Psoas muscle (tissue), 8 donors: ENCODE data around the gene ERC2. TPM values are rescaled to one million over a fixed set of nuclear protein-coding genes. Genes with fewer than 3 reads are reported as not detected.

ENCODE experiments used
- ATAC-seq, 4 donors: fragments of 200-7000 bp; cut with Tn5 transposase; one replicate each; pipeline ENCODE4 v1.9.1; 2020; ENCODE audit warnings: moderate library complexity in 3 of 4, mild to moderate bottlenecking in 2 of 4
- DNase-seq, 2 donors: peaks; one replicate each; pipeline ENCODE4 v3.0.0-alpha.2; 2020
- H3K27ac ChIP-seq: fragments of 200-600 bp; one replicate; pipeline ENCODE4 v1.8.0; 2022
- H3K27me3 ChIP-seq, 3 donors: fragments of 200-600 bp in 1 of 3; one replicate each; pipeline versions ENCODE4 v1.6.1 to v1.8.0; 2013 to 2022; ENCODE audit warnings: low read length in 2 of 3, mild to moderate bottlenecking in 2 of 3, moderate library complexity in 1 of 3; ENCODE audit not compliant: insufficient read depth in 3 of 3
- H3K36me3 ChIP-seq, 2 donors: fragments of 200-600 bp in 1 of 2; one replicate each; pipeline versions ENCODE4 v1.6.1 to v1.8.0; 2013 to 2022; ENCODE audit warnings: low read depth in 1 of 2, mild to moderate bottlenecking in 1 of 2, moderate library complexity in 1 of 2; ENCODE audit not compliant: insufficient read depth in 1 of 2
- H3K4me1 ChIP-seq: fragments of 200-600 bp; one replicate; pipeline ENCODE4 v1.8.0; 2022
- H3K4me3 ChIP-seq: fragments of 200-600 bp; one replicate; pipeline ENCODE4 v1.8.0; 2022; ENCODE audit warnings: mild to moderate bottlenecking
- H3K9me3 ChIP-seq: fragments of 200-600 bp; one replicate; pipeline ENCODE4 v1.8.0; 2022
- CTCF ChIP-seq: fragments of 200-600 bp; IDR thresholded peaks from one replicate; pipeline ENCODE4 v1.8.0; 2022; ENCODE audit warnings: antibody characterized with exemption
- WGBS, 3 donors: extraction: QIAGEN DNeasy Blood & Tissue Kit; methylation state at CpG; one replicate each; pipeline versions ENCODE4 v1.1.6 to v1.1.7; 2013; 5-methylcytosine and 5-hydroxymethylcytosine counted together
- intact Hi-C, 2 donors: fragments of 100-400 bp; cut with DNase I; formaldehyde crosslinking; loops; one replicate each; pipeline versions ENCODE4 v1.11.0 to v1.14.2; 2022
- polyA plus RNA-seq, 3 donors: library from polyadenylated mRNA; stranded (reverse); fragments of 200-250 nt; gene quantifications; one replicate each; pipeline ENCODE4 v1.2.3, GENCODE V29; 2013
- total RNA-seq, 4 donors: library from RNA; stranded (reverse); fragmentation: NEBNext Ultra II Directional in 2 of 4; extraction: Animal tissue kit (Norgen Biotek cat#: 25700) in 2 of 4; gene quantifications; one replicate each; pipeline versions ENCODE4 v1.2.1 to v1.2.4, GENCODE V29; 2021 to 2023
- donor health status: healthy with polysubstance abuse.
- donor health status: DM: no; HTN: no; CAD: no; lungs with moderate emphysema.
- donor health status: Bipolar disorder and iron deficiency.
- donor health status: healthy.
- donor health status: DM: yes; HTN: yes; CAD: no.
- donor health status: DM: no; HTN: no; CAD: no.
- donor health status: DM: no; HTN: no; CAD: no.
- donor health status: DM: yes; HTN: yes; CAD: no.

ERC2 gene
- total and polyA plus RNA-seq, 7 donors = 0.04 to 0.15 TPM; not detected in 5

GRCh38 chr3:55815262-55815661 is 653.0 kb downstream of the ERC2 start:
- Histone ChIP-seq H3K27ac (no peak overlapping the region), H3K36me3 (no peaks in the 10 kb centered on the region), H3K27me3 (no peaks in the 10 kb centered on the region), H3K9me3 (no peaks in the 10 kb centered on the region), H3K4me1 (no peaks in the 10 kb centered on the region), H3K4me3 (no peak overlapping the region)
- intact Hi-C loops = no loop called here
- WGBS, 3 donors = 83 to 86% (median 84%) methylated on average over 6 of the region's 6 CpGs
- no peak for ATAC-seq
- no peak for TF ChIP-seq CTCF
- no peak for DNase-seq

GRCh38 chr3:55813268-55814097 is 654.8 kb downstream of the ERC2 start:
- no peak overlapping the region for H3K4me3 ChIP-seq
- DNase-seq (no peak), ATAC-seq (no peak)
- no peak for TF ChIP-seq CTCF
- H3K27ac ChIP-seq = no peak overlapping the region
- no peaks in the 10 kb centered on the region for H3K36me3 ChIP-seq
- intact Hi-C loops = no loop called here
- no peaks in the 10 kb centered on the region for H3K9me3 ChIP-seq
- WGBS, 3 donors = 54 to 65% (median 60%) methylated on average over 3 of the region's 3 CpGs
- H3K4me1 ChIP-seq = no peaks in the 10 kb centered on the region
- H3K27me3 ChIP-seq = no peaks in the 10 kb centered on the region

- WGBS, 3 donors = 79 to 87% (median 86%) methylated on average over 5 of the region's 5 CpGs
- no peak overlapping the region for H3K27ac ChIP-seq
- TF ChIP-seq CTCF = no peak
- ATAC-seq (no peak), DNase-seq (no peak)
- intact Hi-C loops = no loop called here
- no peaks in the 10 kb centered on the region for H3K4me1 ChIP-seq
- no peaks in the 10 kb centered on the region for H3K36me3 ChIP-seq
- no peaks in the 10 kb centered on the region for H3K27me3 ChIP-seq
- H3K9me3 ChIP-seq = no peaks in the 10 kb centered on the region
- H3K4me3 ChIP-seq = no peak overlapping the region
Measured at GRCh38 chr3:55812394-55813013, 655.8 kb downstream of the ERC2 start.

- ATAC-seq = no peak
- Histone ChIP-seq H3K4me1 (no peaks in the 10 kb centered on the region), H3K27ac (no peak overlapping the region), H3K9me3 (no peaks in the 10 kb centered on the region), H3K4me3 (no peak overlapping the region), H3K36me3 (no peaks in the 10 kb centered on the region), H3K27me3 (peaks cover 0 to 3% (median 0%) of the 10 kb centered on the region in 3 donors)
- 82 to 92% (median 85%) methylated on average over 1 of the region's 1 CpG for WGBS, 3 donors
- TF ChIP-seq CTCF = no peak
- intact Hi-C loops = loop anchor here in 1 of 2 donors (5.0 kb wide), 1 partner anchor 1135 kb away; no protein-coding TSS in a partner anchor
- DNase-seq = no peak
Measured at GRCh38 chr3:55807210-55807609, 661.1 kb downstream of the ERC2 start.
